Liver (tissue), 3 donors: ENCODE results near the gene PRKAR1B.

Experiments
- EGR1 ChIP-seq, 2 donors: IDR thresholded peaks; 2 replicates each; pipeline ENCODE4 v1.6.1; 2016 to 2018; ENCODE audit warnings: antibody characterized with exemption in 2 of 2, low read depth in 2 of 2
- FOXA1 ChIP-seq: IDR thresholded peaks from 2 replicates; pipeline ENCODE4 v1.6.1; 2016; ENCODE audit warnings: antibody characterized with exemption
- GABPA ChIP-seq, 2 donors: IDR thresholded peaks in 1 of 2; conservative IDR thresholded peaks in 1 of 2; 2 replicates each; pipeline ENCODE4 v1.6.1; 2016; ENCODE audit warnings: antibody characterized with exemption in 2 of 2, mild to moderate bottlenecking in 1 of 2, moderate library complexity in 1 of 2
- NR2F2 ChIP-seq: IDR thresholded peaks from 2 replicates; pipeline ENCODE4 v1.6.1; 2016; ENCODE audit warnings: antibody characterized with exemption
- RAD21 ChIP-seq, 2 donors: IDR thresholded peaks; 2 replicates each; pipeline ENCODE4 v1.6.1; 2016; ENCODE audit warnings: antibody characterized with exemption in 2 of 2, mild to moderate bottlenecking in 2 of 2
- RXRA ChIP-seq, 2 donors: IDR thresholded peaks; 2 replicates each; pipeline ENCODE4 v1.6.1; 2017 to 2018; ENCODE audit warnings: antibody characterized with exemption in 2 of 2, mild to moderate bottlenecking in 1 of 2
- TAF1 ChIP-seq: conservative IDR thresholded peaks from 2 replicates; pipeline ENCODE4 v1.6.1; 2016; ENCODE audit warnings: antibody characterized with exemption, mild to moderate bottlenecking
- YY1 ChIP-seq: IDR thresholded peaks from 2 replicates; pipeline ENCODE4 v1.6.1; 2016; ENCODE audit warnings: antibody characterized with exemption, mild to moderate bottlenecking
- TF ChIP-seq, protein P1 (sequence below): fragments of 150-350 bp; IDR thresholded peaks from 2 replicates; pipeline ENCODE4 v1.5.1; 2017; ENCODE audit warnings: improper control_type of control experiment, low read depth, low read length; ENCODE audit not compliant: missing input control
- TF ChIP-seq, protein P2 (sequence below): IDR thresholded peaks from 2 replicates; pipeline ENCODE4 v1.6.1; 2016; ENCODE audit warnings: antibody characterized with exemption, mild to moderate bottlenecking
- TF ChIP-seq, protein P3 (sequence below): IDR thresholded peaks from 2 replicates; pipeline ENCODE4 v1.6.1; 2016; ENCODE audit warnings: antibody characterized with exemption
- TF ChIP-seq, protein P4 (sequence below): IDR thresholded peaks from 2 replicates; pipeline ENCODE4 v1.6.1; 2016; ENCODE audit warnings: antibody characterized with exemption
- donor health status: healthy.
- donor health status: healthy.

DNA sequence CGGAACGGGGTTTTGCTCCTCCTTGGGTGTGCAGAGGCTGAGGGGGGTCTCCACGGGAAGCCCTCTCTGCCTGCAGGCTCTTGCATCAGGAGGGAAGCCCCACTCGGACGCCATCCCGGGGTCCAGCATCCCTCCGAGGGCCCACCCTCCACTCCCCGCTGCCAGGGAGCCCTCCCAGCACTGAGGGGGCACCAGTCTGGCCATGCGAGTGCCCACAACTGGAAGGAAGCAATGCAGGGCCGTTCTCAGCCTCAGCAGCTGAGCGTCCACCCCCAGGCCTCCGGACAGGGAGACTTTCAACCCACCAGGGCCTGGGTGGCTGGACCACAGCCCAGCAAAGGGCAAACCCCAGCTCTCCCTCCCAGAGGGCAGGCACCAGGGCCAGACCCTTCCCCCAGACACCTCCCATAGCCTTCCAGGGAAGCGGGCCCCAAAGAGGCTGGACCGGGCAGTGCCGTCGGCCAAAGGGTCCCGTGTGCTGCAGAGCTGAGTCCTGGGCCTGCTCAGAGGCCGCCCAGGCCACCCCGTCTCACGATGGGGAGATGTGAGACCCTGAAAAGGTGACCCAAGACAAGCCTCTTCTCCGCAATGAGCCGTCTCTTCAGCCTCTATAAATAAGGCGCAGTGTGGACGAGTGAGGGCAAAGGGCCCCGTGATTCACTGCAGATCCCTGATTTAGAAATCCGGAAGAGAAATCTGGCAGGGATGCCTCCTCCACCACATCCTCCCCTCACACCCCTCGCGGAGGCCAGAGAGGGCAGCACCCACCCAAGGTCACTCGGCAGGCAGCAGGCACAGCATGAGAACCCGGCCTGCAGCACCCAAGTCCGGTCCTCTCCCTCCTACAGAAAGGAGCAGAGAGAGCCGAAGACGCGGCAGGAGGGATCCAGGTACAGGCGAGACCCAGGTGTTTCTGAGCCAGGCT lies 82.4 kb downstream of the PRKAR1B start:
- TF ChIP-seq, protein P1, sequence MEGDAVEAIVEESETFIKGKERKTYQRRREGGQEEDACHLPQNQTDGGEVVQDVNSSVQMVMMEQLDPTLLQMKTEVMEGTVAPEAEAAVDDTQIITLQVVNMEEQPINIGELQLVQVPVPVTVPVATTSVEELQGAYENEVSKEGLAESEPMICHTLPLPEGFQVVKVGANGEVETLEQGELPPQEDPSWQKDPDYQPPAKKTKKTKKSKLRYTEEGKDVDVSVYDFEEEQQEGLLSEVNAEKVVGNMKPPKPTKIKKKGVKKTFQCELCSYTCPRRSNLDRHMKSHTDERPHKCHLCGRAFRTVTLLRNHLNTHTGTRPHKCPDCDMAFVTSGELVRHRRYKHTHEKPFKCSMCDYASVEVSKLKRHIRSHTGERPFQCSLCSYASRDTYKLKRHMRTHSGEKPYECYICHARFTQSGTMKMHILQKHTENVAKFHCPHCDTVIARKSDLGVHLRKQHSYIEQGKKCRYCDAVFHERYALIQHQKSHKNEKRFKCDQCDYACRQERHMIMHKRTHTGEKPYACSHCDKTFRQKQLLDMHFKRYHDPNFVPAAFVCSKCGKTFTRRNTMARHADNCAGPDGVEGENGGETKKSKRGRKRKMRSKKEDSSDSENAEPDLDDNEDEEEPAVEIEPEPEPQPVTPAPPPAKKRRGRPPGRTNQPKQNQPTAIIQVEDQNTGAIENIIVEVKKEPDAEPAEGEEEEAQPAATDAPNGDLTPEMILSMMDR = no peak
- TF ChIP-seq NR2F2 = no peak
- no peak for TF ChIP-seq GABPA (IDR thresholded peaks at IDR 0.05 in 1 of 2, conservative IDR thresholded peaks at IDR 0.05 in 1 of 2)
- TF ChIP-seq, protein P2, sequence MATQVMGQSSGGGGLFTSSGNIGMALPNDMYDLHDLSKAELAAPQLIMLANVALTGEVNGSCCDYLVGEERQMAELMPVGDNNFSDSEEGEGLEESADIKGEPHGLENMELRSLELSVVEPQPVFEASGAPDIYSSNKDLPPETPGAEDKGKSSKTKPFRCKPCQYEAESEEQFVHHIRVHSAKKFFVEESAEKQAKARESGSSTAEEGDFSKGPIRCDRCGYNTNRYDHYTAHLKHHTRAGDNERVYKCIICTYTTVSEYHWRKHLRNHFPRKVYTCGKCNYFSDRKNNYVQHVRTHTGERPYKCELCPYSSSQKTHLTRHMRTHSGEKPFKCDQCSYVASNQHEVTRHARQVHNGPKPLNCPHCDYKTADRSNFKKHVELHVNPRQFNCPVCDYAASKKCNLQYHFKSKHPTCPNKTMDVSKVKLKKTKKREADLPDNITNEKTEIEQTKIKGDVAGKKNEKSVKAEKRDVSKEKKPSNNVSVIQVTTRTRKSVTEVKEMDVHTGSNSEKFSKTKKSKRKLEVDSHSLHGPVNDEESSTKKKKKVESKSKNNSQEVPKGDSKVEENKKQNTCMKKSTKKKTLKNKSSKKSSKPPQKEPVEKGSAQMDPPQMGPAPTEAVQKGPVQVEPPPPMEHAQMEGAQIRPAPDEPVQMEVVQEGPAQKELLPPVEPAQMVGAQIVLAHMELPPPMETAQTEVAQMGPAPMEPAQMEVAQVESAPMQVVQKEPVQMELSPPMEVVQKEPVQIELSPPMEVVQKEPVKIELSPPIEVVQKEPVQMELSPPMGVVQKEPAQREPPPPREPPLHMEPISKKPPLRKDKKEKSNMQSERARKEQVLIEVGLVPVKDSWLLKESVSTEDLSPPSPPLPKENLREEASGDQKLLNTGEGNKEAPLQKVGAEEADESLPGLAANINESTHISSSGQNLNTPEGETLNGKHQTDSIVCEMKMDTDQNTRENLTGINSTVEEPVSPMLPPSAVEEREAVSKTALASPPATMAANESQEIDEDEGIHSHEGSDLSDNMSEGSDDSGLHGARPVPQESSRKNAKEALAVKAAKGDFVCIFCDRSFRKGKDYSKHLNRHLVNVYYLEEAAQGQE = no peak
- TF ChIP-seq RXRA (IDR thresholded peaks at IDR 0.05) = no peak
- no peak for TF ChIP-seq RAD21 (IDR thresholded peaks at IDR 0.05)
- TF ChIP-seq, protein P3, sequence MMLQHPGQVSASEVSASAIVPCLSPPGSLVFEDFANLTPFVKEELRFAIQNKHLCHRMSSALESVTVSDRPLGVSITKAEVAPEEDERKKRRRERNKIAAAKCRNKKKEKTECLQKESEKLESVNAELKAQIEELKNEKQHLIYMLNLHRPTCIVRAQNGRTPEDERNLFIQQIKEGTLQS = no peak
- TF ChIP-seq, protein P4, sequence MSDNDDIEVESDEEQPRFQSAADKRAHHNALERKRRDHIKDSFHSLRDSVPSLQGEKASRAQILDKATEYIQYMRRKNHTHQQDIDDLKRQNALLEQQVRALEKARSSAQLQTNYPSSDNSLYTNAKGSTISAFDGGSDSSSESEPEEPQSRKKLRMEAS = no peak
- no peak for TF ChIP-seq TAF1
- no peak for TF ChIP-seq FOXA1
- TF ChIP-seq EGR1 (IDR thresholded peaks at IDR 0.05; ENCODE audit: low read depth in 2 of 2) = no peak
- TF ChIP-seq YY1 = no peak
